ENCODE results near the gene SLC1A3.

SLC1A3 gene

GRCh38 chr5:36600917-36601527 lies 5.4 kb upstream of the SLC1A3 start:
- DNase-seq (ENCODE audit: low read depth): no peak

- DNase-seq (ENCODE audit: low read depth): no peak
Observed at GRCh38 chr5:36602704-36603321, 3.6 kb upstream of the SLC1A3 start.

- DNase-seq (ENCODE audit: low read depth): no peak
Observed at GRCh38 chr5:36605241-36605640, 1.2 kb upstream of the SLC1A3 start.

- DNase-seq (ENCODE audit: low read depth): no peak
Observed at GRCh38 chr5:36606036-36606427, 374 bp upstream of the SLC1A3 start.

GRCh38 chr5:36607114-36607571 lies 737 bp downstream of the SLC1A3 start:
- peak; percentile 21 for DNase-seq (ENCODE audit: low read depth)

GRCh38 chr5:36607838-36608783 lies 1.7 kb downstream of the SLC1A3 start:
- no peak for DNase-seq (ENCODE audit: low read depth)

- no peak for DNase-seq (ENCODE audit: low read depth)
Observed at GRCh38 chr5:36610621-36611020, 4.2 kb downstream of the SLC1A3 start.

GRCh38 chr5:36611520-36612274 lies 5.3 kb downstream of the SLC1A3 start:
- DNase-seq (ENCODE audit: low read depth): no peak

- no peak for DNase-seq (ENCODE audit: low read depth)
Observed at GRCh38 chr5:36613241-36613640, 6.8 kb downstream of the SLC1A3 start.

- no peak for DNase-seq (ENCODE audit: low read depth)
Observed at GRCh38 chr5:36613771-36614656, 7.6 kb downstream of the SLC1A3 start.

- no peak for DNase-seq (ENCODE audit: low read depth)
Observed at GRCh38 chr5:36614657-36615308, 8.4 kb downstream of the SLC1A3 start.

GRCh38 chr5:36619012-36619635 lies 12.7 kb downstream of the SLC1A3 start:
- no peak for DNase-seq (ENCODE audit: low read depth)

- DNase-seq (ENCODE audit: low read depth): no peak
Observed at GRCh38 chr5:36621985-36622384, 15.6 kb downstream of the SLC1A3 start.

GRCh38 chr5:36623832-36624231 lies 17.4 kb downstream of the SLC1A3 start:
- DNase-seq (ENCODE audit: low read depth): no peak

GRCh38 chr5:36624277-36624676 lies 17.9 kb downstream of the SLC1A3 start:
- no peak for DNase-seq (ENCODE audit: low read depth)

- DNase-seq (ENCODE audit: low read depth): no peak
Observed at GRCh38 chr5:36628695-36629094, 22.3 kb downstream of the SLC1A3 start.

GRCh38 chr5:36629729-36630128 lies 23.3 kb downstream of the SLC1A3 start:
- DNase-seq (ENCODE audit: low read depth): no peak

- DNase-seq (ENCODE audit: low read depth): no peak
Observed at GRCh38 chr5:36630201-36631145, 24.1 kb downstream of the SLC1A3 start.

- no peak for DNase-seq (ENCODE audit: low read depth)
Observed at GRCh38 chr5:36631154-36631553, 24.7 kb downstream of the SLC1A3 start.

Data from fibroblast of the conjunctiva (primary cell).